Upper lobe of right lung (tissue), 1 donor: ENCODE results near the gene LRP2. TPM values are rescaled to one million over a fixed set of nuclear protein-coding genes. Genes with fewer than 3 reads are reported as not detected.

Experiments used
- ATAC-seq: fragments of 200-7000 bp; cut with Tn5 transposase; one replicate; pipeline ENCODE4 v1.9.1; 2020; ENCODE audit warnings: mild to moderate bottlenecking, moderate library complexity
- DNase-seq: peaks from one replicate; pipeline ENCODE4 v3.0.0-alpha.2; 2020
- H3K27ac ChIP-seq: fragments of 200-600 bp; one replicate; pipeline ENCODE4 v1.8.0; 2022
- H3K27me3 ChIP-seq: fragments of 200-600 bp; one replicate; pipeline ENCODE4 v1.8.0; 2022; ENCODE audit warnings: mild to moderate bottlenecking
- H3K36me3 ChIP-seq: fragments of 200-600 bp; one replicate; pipeline ENCODE4 v1.8.0; 2022
- H3K4me1 ChIP-seq: fragments of 200-600 bp; one replicate; pipeline ENCODE4 v1.8.0; 2022
- H3K4me3 ChIP-seq: fragments of 200-600 bp; one replicate; pipeline ENCODE4 v1.8.0; 2022; ENCODE audit warnings: mild to moderate bottlenecking
- H3K9me3 ChIP-seq: fragments of 200-600 bp; one replicate; pipeline ENCODE4 v1.8.0; 2022
- intact Hi-C: fragments of 100-400 bp; cut with DNase I; formaldehyde crosslinking; loops from one replicate; pipeline ENCODE4 v1.11.0; 2022
- total RNA-seq: library from RNA; stranded (reverse); fragmentation: NEBNext Ultra II Directional; extraction: Animal tissue kit (Norgen Biotek cat#: 25700); gene quantifications from one replicate; pipeline ENCODE4 v1.2.1, GENCODE V29; 2021
- TF ChIP-seq, protein P1 (sequence below): fragments of 200-600 bp; IDR thresholded peaks from one replicate; pipeline ENCODE4 v1.8.0; 2022; ENCODE audit warnings: antibody characterized with exemption
- donor health status: DM: no; HTN: yes; CAD: no; lungs with severe emphysema.

Gene LRP2
- total RNA-seq, 1 donor from 2014 or later = 36.6 TPM

DNA sequence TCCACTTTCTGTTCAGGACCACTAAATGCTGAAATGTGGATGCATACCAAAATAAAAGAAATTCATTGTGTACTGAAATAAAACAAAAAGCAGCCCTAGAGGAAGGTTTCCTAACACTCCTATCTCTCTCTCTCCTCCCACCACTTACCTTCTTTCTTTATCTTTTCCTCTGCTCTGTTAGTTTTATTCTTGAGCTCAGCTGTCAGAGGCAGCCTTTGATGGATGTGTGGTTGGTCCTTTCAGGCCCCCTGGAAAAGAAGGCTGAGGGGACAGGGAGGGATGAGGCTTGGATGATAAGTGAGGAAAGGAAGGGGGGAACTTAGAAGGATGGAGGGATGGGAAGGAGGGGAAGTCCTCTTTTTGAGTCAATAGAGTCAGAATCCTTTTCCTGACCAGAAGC, 245.3 kb downstream of the LRP2 start:
- no peak for DNase-seq
- intact Hi-C loops = no loop called here
- no peak overlapping the region for H3K4me3 ChIP-seq
- no peaks in the 10 kb centered on the region for H3K9me3 ChIP-seq
- no peak for ATAC-seq
- no peak overlapping the region for H3K27ac ChIP-seq
- H3K4me1 ChIP-seq = no peaks in the 10 kb centered on the region
- no peaks in the 10 kb centered on the region for H3K36me3 ChIP-seq
- TF ChIP-seq, protein P1, sequence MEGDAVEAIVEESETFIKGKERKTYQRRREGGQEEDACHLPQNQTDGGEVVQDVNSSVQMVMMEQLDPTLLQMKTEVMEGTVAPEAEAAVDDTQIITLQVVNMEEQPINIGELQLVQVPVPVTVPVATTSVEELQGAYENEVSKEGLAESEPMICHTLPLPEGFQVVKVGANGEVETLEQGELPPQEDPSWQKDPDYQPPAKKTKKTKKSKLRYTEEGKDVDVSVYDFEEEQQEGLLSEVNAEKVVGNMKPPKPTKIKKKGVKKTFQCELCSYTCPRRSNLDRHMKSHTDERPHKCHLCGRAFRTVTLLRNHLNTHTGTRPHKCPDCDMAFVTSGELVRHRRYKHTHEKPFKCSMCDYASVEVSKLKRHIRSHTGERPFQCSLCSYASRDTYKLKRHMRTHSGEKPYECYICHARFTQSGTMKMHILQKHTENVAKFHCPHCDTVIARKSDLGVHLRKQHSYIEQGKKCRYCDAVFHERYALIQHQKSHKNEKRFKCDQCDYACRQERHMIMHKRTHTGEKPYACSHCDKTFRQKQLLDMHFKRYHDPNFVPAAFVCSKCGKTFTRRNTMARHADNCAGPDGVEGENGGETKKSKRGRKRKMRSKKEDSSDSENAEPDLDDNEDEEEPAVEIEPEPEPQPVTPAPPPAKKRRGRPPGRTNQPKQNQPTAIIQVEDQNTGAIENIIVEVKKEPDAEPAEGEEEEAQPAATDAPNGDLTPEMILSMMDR = no peak
- H3K27me3 ChIP-seq = no peaks in the 10 kb centered on the region

DNA sequence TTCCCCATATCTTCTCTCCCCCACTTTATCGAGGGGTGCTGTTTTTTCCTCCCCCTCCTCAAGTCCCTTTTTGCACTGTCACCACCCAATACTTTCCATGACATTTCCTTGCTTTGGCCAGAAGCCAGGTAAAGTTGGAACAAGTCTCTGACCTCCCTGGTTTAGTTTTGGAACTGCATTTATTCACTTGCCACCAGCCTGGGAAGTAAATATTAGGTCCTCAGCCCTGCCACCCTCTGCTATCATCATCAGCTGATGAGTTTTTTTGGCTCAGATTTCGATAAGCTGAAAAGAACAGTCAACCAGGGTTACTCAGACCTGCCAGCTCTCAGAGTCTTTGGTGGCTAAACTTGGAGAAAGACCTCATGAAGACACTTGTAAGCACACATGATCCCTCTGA, 246.0 kb downstream of the LRP2 start:
- no peak overlapping the region for H3K27ac ChIP-seq
- H3K4me1 ChIP-seq = no peaks in the 10 kb centered on the region
- no peaks in the 10 kb centered on the region for H3K27me3 ChIP-seq
- TF ChIP-seq, protein P1 = no peak
- H3K4me3 ChIP-seq = no peak overlapping the region
- intact Hi-C loops = no loop called here
- DNase-seq (no peak), ATAC-seq (no peak)
- H3K9me3 ChIP-seq = no peaks in the 10 kb centered on the region
- no peaks in the 10 kb centered on the region for H3K36me3 ChIP-seq

DNA sequence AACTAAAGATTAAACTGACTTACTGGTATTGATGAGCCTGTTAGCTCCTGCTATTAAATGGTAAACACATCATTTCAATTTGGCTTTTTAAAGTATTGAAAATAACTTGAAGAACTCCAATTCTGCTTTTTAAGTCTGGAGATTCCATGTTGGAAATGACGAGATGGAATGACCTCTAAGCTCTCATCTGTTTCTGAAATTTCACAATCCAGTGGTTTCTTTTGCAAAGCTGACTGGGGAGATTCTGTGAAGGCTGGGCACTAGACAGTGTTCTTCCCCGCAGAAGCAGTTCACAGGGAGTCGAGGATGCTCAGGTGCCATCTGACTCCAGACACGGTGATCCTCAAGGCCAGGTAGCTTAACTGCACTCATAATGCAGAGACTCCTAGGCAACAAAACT, 248.3 kb downstream of the LRP2 start:
- ATAC-seq (no peak), DNase-seq (no peak)
- TF ChIP-seq, protein P1 = no peak
- H3K27ac ChIP-seq = no peak overlapping the region
- no peak overlapping the region for H3K4me3 ChIP-seq
- no peaks in the 10 kb centered on the region for H3K36me3 ChIP-seq
- H3K4me1 ChIP-seq = no peaks in the 10 kb centered on the region
- no peaks in the 10 kb centered on the region for H3K27me3 ChIP-seq
- intact Hi-C loops = no loop called here
- no peaks in the 10 kb centered on the region for H3K9me3 ChIP-seq

DNA sequence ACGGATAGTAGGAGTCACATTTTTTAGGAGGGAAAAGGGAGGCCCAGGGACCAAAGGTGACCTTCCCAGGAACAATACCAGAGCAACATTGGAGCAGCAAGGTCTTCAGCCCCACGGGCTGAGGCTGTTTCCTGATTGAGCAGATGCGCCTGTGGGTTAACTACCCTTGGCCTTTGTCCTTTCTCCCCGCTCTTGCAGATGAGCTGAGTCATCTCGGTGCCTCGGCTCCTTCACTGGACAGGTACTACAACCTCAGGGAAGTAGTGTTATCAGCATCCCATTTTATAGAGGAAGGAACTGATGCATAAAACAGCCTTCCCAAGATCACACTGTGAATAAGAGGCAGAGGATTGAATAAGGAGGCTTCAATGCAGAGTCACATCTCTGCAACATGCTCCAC, 249.5 kb downstream of the LRP2 start:
- Histone ChIP-seq H3K27ac (no peak overlapping the region), H3K9me3 (no peaks in the 10 kb centered on the region), H3K36me3 (no peaks in the 10 kb centered on the region), H3K4me1 (peaks cover 9% of the 10 kb centered on the region), H3K27me3 (no peaks in the 10 kb centered on the region), H3K4me3 (no peak overlapping the region)
- ATAC-seq (no peak), DNase-seq (no peak)
- intact Hi-C loops = no loop called here
- TF ChIP-seq, protein P1 = no peak

DNA sequence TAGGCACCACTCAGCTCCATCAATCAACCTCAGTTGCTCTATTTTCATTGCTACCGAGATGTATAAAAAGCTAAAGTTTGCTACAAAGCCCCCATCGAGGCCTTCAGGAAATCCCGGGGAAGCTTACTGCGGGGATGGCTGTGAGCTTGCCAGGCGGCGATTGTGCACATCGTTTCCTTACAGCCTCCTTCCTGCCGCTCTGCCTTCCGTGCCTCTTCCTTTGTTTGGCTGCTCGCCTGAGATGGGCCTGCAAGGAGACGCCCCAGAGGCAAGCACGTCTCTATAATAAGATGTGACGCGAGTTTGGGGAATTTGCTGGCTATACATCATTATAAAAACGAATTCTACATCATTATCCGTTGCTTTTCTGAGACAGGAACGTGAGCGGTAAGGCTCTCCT, 251.4 kb downstream of the LRP2 start:
- ATAC-seq (no peak), DNase-seq (no peak)
- Histone ChIP-seq H3K4me1 (peaks cover 12% of the 10 kb centered on the region), H3K4me3 (no peak overlapping the region), H3K9me3 (no peaks in the 10 kb centered on the region), H3K36me3 (no peaks in the 10 kb centered on the region), H3K27ac (no peak overlapping the region), H3K27me3 (no peaks in the 10 kb centered on the region)
- intact Hi-C loops = no loop called here
- TF ChIP-seq, protein P1 = no peak

DNA sequence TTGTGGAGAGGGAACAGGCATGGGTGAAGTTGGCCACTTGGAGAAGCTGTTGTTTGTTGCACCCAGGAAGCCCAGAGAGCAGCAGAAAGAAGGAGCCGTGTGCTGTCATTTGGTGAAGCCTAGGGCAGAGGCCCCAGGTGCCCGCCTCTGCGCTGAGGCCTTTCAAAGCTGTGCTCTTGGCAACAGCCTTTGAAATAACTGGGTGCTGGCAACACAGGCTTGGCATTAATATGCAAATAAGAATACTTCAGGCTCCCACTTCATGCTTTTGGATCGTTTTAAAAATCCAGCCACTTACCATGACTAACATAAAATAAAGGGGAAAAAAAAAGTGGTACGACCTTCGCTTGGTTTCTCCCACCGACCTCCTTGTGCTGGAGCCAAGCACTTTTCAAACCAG, 251.9 kb downstream of the LRP2 start:
- Histone ChIP-seq H3K27me3 (no peaks in the 10 kb centered on the region), H3K27ac (no peak overlapping the region), H3K4me1 (peaks cover 12% of the 10 kb centered on the region), H3K9me3 (no peaks in the 10 kb centered on the region), H3K36me3 (no peaks in the 10 kb centered on the region), H3K4me3 (no peak overlapping the region)
- intact Hi-C loops = no loop called here
- no peak for DNase-seq
- ATAC-seq = no peak
- TF ChIP-seq, protein P1 = no peak
